GM19467 (cell line): ENCODE data around the gene ZNF138.
"Not testable (repeated sequence)": the region's sequence is repeated elsewhere in the genome, so short reads cannot be mapped to it uniquely, and the experiment has no call there.

Experiments
- ATAC-seq: cut with Tn5 transposase; IDR thresholded peaks from one replicate; pipeline ENCODE4 v1.9.1; 2021; ENCODE audit warnings: mild to moderate bottlenecking, moderate library complexity; ENCODE audit not compliant: unreplicated experiment

Gene ZNF138

GRCh38 chr7:64794171-64794844 is at the start of gene ZNF138:
TSS of gene ZNF138 (plus strand) at chr7:64794428. CDS start at chr7:64794569, 141 bp downstream.
- ATAC-seq = peak; percentile 100

- ATAC-seq = no peak
Observed at GRCh38 chr7:64744680-64745079, 49.5 kb upstream of the ZNF138 start.

- no peak for ATAC-seq
Observed at GRCh38 chr7:64747802-64748201, 46.4 kb upstream of the ZNF138 start.

- no peak for ATAC-seq
Observed at GRCh38 chr7:64753032-64753431, 41.2 kb upstream of the ZNF138 start.

GRCh38 chr7:64755865-64756264 is 38.4 kb upstream of the ZNF138 start:
- no peak for ATAC-seq

- ATAC-seq = no peak
Observed at GRCh38 chr7:64758151-64758550, 36.1 kb upstream of the ZNF138 start.

- no peak for ATAC-seq
Observed at GRCh38 chr7:64768824-64769223, 25.4 kb upstream of the ZNF138 start.

GRCh38 chr7:64774204-64774842 is 19.9 kb upstream of the ZNF138 start:
- no peak for ATAC-seq

- no peak for ATAC-seq
Observed at GRCh38 chr7:64775289-64775688, 18.9 kb upstream of the ZNF138 start.

- not testable (repeated sequence) for ATAC-seq
Observed at GRCh38 chr7:64784842-64785241, 9.4 kb upstream of the ZNF138 start.

GRCh38 chr7:64787295-64787694 is 6.9 kb upstream of the ZNF138 start:
- no peak for ATAC-seq

GRCh38 chr7:64789241-64789640 is 5.0 kb upstream of the ZNF138 start:
- not testable (repeated sequence) for ATAC-seq

GRCh38 chr7:64793106-64793755 is 997 bp upstream of the ZNF138 start:
- no peak for ATAC-seq

GRCh38 chr7:64795176-64795575 is 948 bp downstream of the ZNF138 start:
- ATAC-seq = no peak

- ATAC-seq = not testable (repeated sequence)
Observed at GRCh38 chr7:64799169-64799568, 4.9 kb downstream of the ZNF138 start.

GRCh38 chr7:64802699-64803098 is 8.5 kb downstream of the ZNF138 start:
- no peak for ATAC-seq

GRCh38 chr7:64807731-64808365 is 13.6 kb downstream of the ZNF138 start:
- ATAC-seq = no peak

- ATAC-seq = no peak
Observed at GRCh38 chr7:64811767-64812166, 17.5 kb downstream of the ZNF138 start.

- no peak for ATAC-seq
Observed at GRCh38 chr7:64830926-64831325, 36.7 kb downstream of the ZNF138 start.

GRCh38 chr7:64832136-64832535 is 37.9 kb downstream of the ZNF138 start:
- no peak for ATAC-seq

GRCh38 chr7:64834989-64835388 is 40.8 kb downstream of the ZNF138 start:
- no peak for ATAC-seq

GRCh38 chr7:64835856-64836255 is 41.6 kb downstream of the ZNF138 start:
- not testable (repeated sequence) for ATAC-seq
